ENCODE data around the gene KRT71. TPM values are rescaled to one million over a fixed set of nuclear protein-coding genes. Genes with fewer than 3 reads are reported as not detected.

Gene KRT71
- polyA plus RNA-seq, 1 donor from 2014 or later, result not detected

- Histone ChIP-seq H3K9ac (ENCODE audit: low read length) (no peak overlapping the region), H2AFZ (ENCODE audit: low read depth, low read length) (no peak overlapping the region), H3K36me3 (ENCODE audit: insufficient read depth, low read length) (no peaks in the 10 kb centered on the region), H3K79me2 (replicated peaks; ENCODE audit: insufficient read depth, low read length) (no peaks in the 10 kb centered on the region), H3K27ac (ENCODE audit: low read length) (no peak overlapping the region), H3K4me3 (ENCODE audit: low read length) (no peak overlapping the region), H3K27me3 (ENCODE audit: insufficient read depth, low read depth, low read length) (no peaks in the 10 kb centered on the region), H3K9me2 (ENCODE audit: insufficient read depth, low read length) (no peaks in the 10 kb centered on the region), H4K20me1 (ENCODE audit: insufficient read depth) (no peaks in the 10 kb centered on the region), H3K4me2 (ENCODE audit: low read length) (no peak overlapping the region), H3K9me3 (ENCODE audit: low read length) (no peaks in the 10 kb centered on the region), H3F3A (ENCODE audit: insufficient read depth, low read length, poor library complexity, severe bottlenecking) (no peaks in the 10 kb centered on the region)
- no peak for TF ChIP-seq RAD21 (conservative IDR thresholded peaks at IDR 0.05)
- TF ChIP-seq EP300 (conservative IDR thresholded peaks at IDR 0.05; ENCODE audit: poor library complexity, severe bottlenecking), result no peak
- no peak for TF ChIP-seq SMC3 (conservative IDR thresholded peaks at IDR 0.05; ENCODE audit: poor library complexity)
- TF ChIP-seq REST (IDR thresholded peaks at IDR 0.05; ENCODE audit: borderline replicate concordance), result no peak
- no peak for TF ChIP-seq MXI1 (conservative IDR thresholded peaks at IDR 0.05; ENCODE audit: poor library complexity, severe bottlenecking)
- TF ChIP-seq EZH2 (IDR thresholded peaks at IDR 0.05; ENCODE audit: borderline replicate concordance, insufficient read depth, low read length, poor library complexity, severe bottlenecking), result no peak
- TF ChIP-seq POLR2AphosphoS5 (IDR thresholded peaks at IDR 0.05), result no peak
- TF ChIP-seq TAF1 (IDR thresholded peaks at IDR 0.05; ENCODE audit: low read depth), result no peak
- no peak for TF ChIP-seq CTCF (IDR thresholded peaks at IDR 0.05; ENCODE audit: poor library complexity, severe bottlenecking)
Measured at GRCh38 chr12:52526511-52526951, 26.4 kb downstream of the KRT71 start.

GRCh38 chr12:52525661-52526499, 27.1 kb downstream of the KRT71 start:
- Histone ChIP-seq H3K36me3 (ENCODE audit: insufficient read depth, low read length) (no peaks in the 10 kb centered on the region), H2AFZ (ENCODE audit: low read depth, low read length) (no peak overlapping the region), H3K9me3 (ENCODE audit: low read length) (no peaks in the 10 kb centered on the region), H4K20me1 (ENCODE audit: insufficient read depth) (no peaks in the 10 kb centered on the region), H3K27me3 (ENCODE audit: insufficient read depth, low read depth, low read length) (no peaks in the 10 kb centered on the region), H3K4me3 (ENCODE audit: low read length) (no peak overlapping the region), H3F3A (ENCODE audit: insufficient read depth, low read length, poor library complexity, severe bottlenecking) (no peaks in the 10 kb centered on the region), H3K27ac (ENCODE audit: low read length) (no peak overlapping the region), H3K79me2 (replicated peaks; ENCODE audit: insufficient read depth, low read length) (no peaks in the 10 kb centered on the region), H3K9me2 (ENCODE audit: insufficient read depth, low read length) (no peaks in the 10 kb centered on the region), H3K9ac (ENCODE audit: low read length) (no peak overlapping the region), H3K4me2 (ENCODE audit: low read length) (no peak overlapping the region)
- TF ChIP-seq TAF1 (IDR thresholded peaks at IDR 0.05; ENCODE audit: low read depth), result no peak
- TF ChIP-seq MXI1 (conservative IDR thresholded peaks at IDR 0.05; ENCODE audit: poor library complexity, severe bottlenecking), result no peak
- TF ChIP-seq EZH2 (IDR thresholded peaks at IDR 0.05; ENCODE audit: borderline replicate concordance, insufficient read depth, low read length, poor library complexity, severe bottlenecking), result no peak
- no peak for TF ChIP-seq CTCF (IDR thresholded peaks at IDR 0.05; ENCODE audit: poor library complexity, severe bottlenecking)
- TF ChIP-seq POLR2AphosphoS5 (IDR thresholded peaks at IDR 0.05), result no peak
- TF ChIP-seq RAD21 (conservative IDR thresholded peaks at IDR 0.05), result no peak
- TF ChIP-seq REST (IDR thresholded peaks at IDR 0.05; ENCODE audit: borderline replicate concordance), result no peak
- TF ChIP-seq EP300 (conservative IDR thresholded peaks at IDR 0.05; ENCODE audit: poor library complexity, severe bottlenecking), result no peak
